ENCODE results near the gene ATP6V1F.

Gene ATP6V1F

GRCh38 chr7:128890306-128891109 is 27.9 kb downstream of the ATP6V1F start:
- Histone ChIP-seq H3K36me3 (ENCODE audit: control insufficient read depth, insufficient read depth, low read length) (no peaks in the 10 kb centered on the region), H3K9me3 (ENCODE audit: control insufficient read depth, low read length) (no peaks in the 10 kb centered on the region), H3K27ac (ENCODE audit: insufficient read depth, low read length, poor library complexity, severe bottlenecking) (no peak overlapping the region), H3K4me1 (ENCODE audit: control insufficient read depth, insufficient read depth, low read length, poor library complexity, severe bottlenecking) (no peaks in the 10 kb centered on the region), H3K4me3 (ENCODE audit: insufficient read depth, low read depth, low read length, poor library complexity, severe bottlenecking) (peak overlapping the region; percentile 35), H3K27me3 (replicated peaks; ENCODE audit: control insufficient read depth, insufficient read depth, low read length, poor library complexity, severe bottlenecking) (peaks cover 24% of the 10 kb centered on the region)
- no peak for DNase-seq

GRCh38 chr7:128891110-128891941 is 28.7 kb downstream of the ATP6V1F start:
- Histone ChIP-seq H3K9me3 (ENCODE audit: control insufficient read depth, low read length) (no peaks in the 10 kb centered on the region), H3K36me3 (ENCODE audit: control insufficient read depth, insufficient read depth, low read length) (no peaks in the 10 kb centered on the region), H3K4me3 (ENCODE audit: insufficient read depth, low read depth, low read length, poor library complexity, severe bottlenecking) (peak overlapping the region; percentile 35), H3K4me1 (ENCODE audit: control insufficient read depth, insufficient read depth, low read length, poor library complexity, severe bottlenecking) (no peaks in the 10 kb centered on the region), H3K27ac (ENCODE audit: insufficient read depth, low read length, poor library complexity, severe bottlenecking) (no peak overlapping the region), H3K27me3 (replicated peaks; ENCODE audit: control insufficient read depth, insufficient read depth, low read length, poor library complexity, severe bottlenecking) (peaks cover 24% of the 10 kb centered on the region)
- no peak for DNase-seq

- no peak overlapping the region for H3K4me3 ChIP-seq (ENCODE audit: insufficient read depth, low read depth, low read length, poor library complexity, severe bottlenecking)
- H3K9me3 ChIP-seq (ENCODE audit: control insufficient read depth, low read length), result no peaks in the 10 kb centered on the region
- no peaks in the 10 kb centered on the region for H3K36me3 ChIP-seq (ENCODE audit: control insufficient read depth, insufficient read depth, low read length)
- DNase-seq, result no peak
- H3K27me3 ChIP-seq (replicated peaks; ENCODE audit: control insufficient read depth, insufficient read depth, low read length, poor library complexity, severe bottlenecking), result peaks cover 24% of the 10 kb centered on the region
- H3K4me1 ChIP-seq (ENCODE audit: control insufficient read depth, insufficient read depth, low read length, poor library complexity, severe bottlenecking), result no peaks in the 10 kb centered on the region
- no peak overlapping the region for H3K27ac ChIP-seq (ENCODE audit: insufficient read depth, low read length, poor library complexity, severe bottlenecking)
Observed at GRCh38 chr7:128891942-128892269, 29.2 kb downstream of the ATP6V1F start.

GRCh38 chr7:128892521-128893250 is 30.0 kb downstream of the ATP6V1F start:
- H3K27ac ChIP-seq (ENCODE audit: insufficient read depth, low read length, poor library complexity, severe bottlenecking), result no peak overlapping the region
- H3K36me3 ChIP-seq (ENCODE audit: control insufficient read depth, insufficient read depth, low read length), result no peaks in the 10 kb centered on the region
- H3K4me3 ChIP-seq (ENCODE audit: insufficient read depth, low read depth, low read length, poor library complexity, severe bottlenecking), result no peak overlapping the region
- H3K9me3 ChIP-seq (ENCODE audit: control insufficient read depth, low read length), result no peaks in the 10 kb centered on the region
- H3K4me1 ChIP-seq (ENCODE audit: control insufficient read depth, insufficient read depth, low read length, poor library complexity, severe bottlenecking), result no peaks in the 10 kb centered on the region
- H3K27me3 ChIP-seq (replicated peaks; ENCODE audit: control insufficient read depth, insufficient read depth, low read length, poor library complexity, severe bottlenecking), result peaks cover 24% of the 10 kb centered on the region
- no peak for DNase-seq

GRCh38 chr7:128893251-128894100 is 30.8 kb downstream of the ATP6V1F start:
- Histone ChIP-seq H3K36me3 (ENCODE audit: control insufficient read depth, insufficient read depth, low read length) (no peaks in the 10 kb centered on the region), H3K9me3 (ENCODE audit: control insufficient read depth, low read length) (no peaks in the 10 kb centered on the region), H3K27me3 (replicated peaks; ENCODE audit: control insufficient read depth, insufficient read depth, low read length, poor library complexity, severe bottlenecking) (peaks cover 24% of the 10 kb centered on the region), H3K4me1 (ENCODE audit: control insufficient read depth, insufficient read depth, low read length, poor library complexity, severe bottlenecking) (no peaks in the 10 kb centered on the region), H3K4me3 (ENCODE audit: insufficient read depth, low read depth, low read length, poor library complexity, severe bottlenecking) (no peak overlapping the region), H3K27ac (ENCODE audit: insufficient read depth, low read length, poor library complexity, severe bottlenecking) (no peak overlapping the region)
- DNase-seq, result no peak

GRCh38 chr7:128894101-128894440 is 31.4 kb downstream of the ATP6V1F start:
- no peak overlapping the region for H3K27ac ChIP-seq (ENCODE audit: insufficient read depth, low read length, poor library complexity, severe bottlenecking)

GRCh38 chr7:128895320-128895719 is 32.7 kb downstream of the ATP6V1F start:
- no peak for DNase-seq
- H3K36me3 ChIP-seq (ENCODE audit: control insufficient read depth, insufficient read depth, low read length), result no peaks in the 10 kb centered on the region
- H3K9me3 ChIP-seq (ENCODE audit: control insufficient read depth, low read length), result no peaks in the 10 kb centered on the region
- no peak overlapping the region for H3K4me3 ChIP-seq (ENCODE audit: insufficient read depth, low read depth, low read length, poor library complexity, severe bottlenecking)
- no peaks in the 10 kb centered on the region for H3K4me1 ChIP-seq (ENCODE audit: control insufficient read depth, insufficient read depth, low read length, poor library complexity, severe bottlenecking)
- H3K27ac ChIP-seq (ENCODE audit: insufficient read depth, low read length, poor library complexity, severe bottlenecking), result no peak overlapping the region
- peaks cover 16% of the 10 kb centered on the region for H3K27me3 ChIP-seq (replicated peaks; ENCODE audit: control insufficient read depth, insufficient read depth, low read length, poor library complexity, severe bottlenecking)

More at GRCh38 chr7:128894101-128894440, 31.4 kb downstream of the ATP6V1F start:
- no peak for DNase-seq
- Histone ChIP-seq H3K4me3 (ENCODE audit: insufficient read depth, low read depth, low read length, poor library complexity, severe bottlenecking) (no peak overlapping the region), H3K36me3 (ENCODE audit: control insufficient read depth, insufficient read depth, low read length) (no peaks in the 10 kb centered on the region), H3K27me3 (replicated peaks; ENCODE audit: control insufficient read depth, insufficient read depth, low read length, poor library complexity, severe bottlenecking) (peaks cover 24% of the 10 kb centered on the region), H3K9me3 (ENCODE audit: control insufficient read depth, low read length) (no peaks in the 10 kb centered on the region), H3K4me1 (ENCODE audit: control insufficient read depth, insufficient read depth, low read length, poor library complexity, severe bottlenecking) (no peaks in the 10 kb centered on the region)

- Histone ChIP-seq H3K36me3 (ENCODE audit: control insufficient read depth, insufficient read depth, low read length) (no peaks in the 10 kb centered on the region), H3K4me3 (ENCODE audit: insufficient read depth, low read depth, low read length, poor library complexity, severe bottlenecking) (no peak overlapping the region), H3K27me3 (replicated peaks; ENCODE audit: control insufficient read depth, insufficient read depth, low read length, poor library complexity, severe bottlenecking) (no peaks in the 10 kb centered on the region), H3K9me3 (ENCODE audit: control insufficient read depth, low read length) (no peaks in the 10 kb centered on the region), H3K27ac (ENCODE audit: insufficient read depth, low read length, poor library complexity, severe bottlenecking) (no peak overlapping the region), H3K4me1 (ENCODE audit: control insufficient read depth, insufficient read depth, low read length, poor library complexity, severe bottlenecking) (no peaks in the 10 kb centered on the region)
- DNase-seq, result no peak
Observed at GRCh38 chr7:128899392-128899791, 36.7 kb downstream of the ATP6V1F start.

GRCh38 chr7:128900237-128900636 is 37.6 kb downstream of the ATP6V1F start:
- Histone ChIP-seq H3K9me3 (ENCODE audit: control insufficient read depth, low read length) (no peaks in the 10 kb centered on the region), H3K27me3 (replicated peaks; ENCODE audit: control insufficient read depth, insufficient read depth, low read length, poor library complexity, severe bottlenecking) (no peaks in the 10 kb centered on the region), H3K4me3 (ENCODE audit: insufficient read depth, low read depth, low read length, poor library complexity, severe bottlenecking) (no peak overlapping the region), H3K27ac (ENCODE audit: insufficient read depth, low read length, poor library complexity, severe bottlenecking) (no peak overlapping the region), H3K4me1 (ENCODE audit: control insufficient read depth, insufficient read depth, low read length, poor library complexity, severe bottlenecking) (no peaks in the 10 kb centered on the region), H3K36me3 (ENCODE audit: control insufficient read depth, insufficient read depth, low read length) (no peaks in the 10 kb centered on the region)
- no peak for DNase-seq

Data from effector memory CD4-positive, alpha-beta T cell (primary cell).